CD4-positive, alpha-beta T cell treated with Interleukin-10 for 1 hour (primary cell): ENCODE measurements around the gene UHRF1.
A peak's percentile ranks its signal among the peaks of the same experiment; 100 is the strongest.
"Not testable (repeated sequence)": the region's sequence is repeated elsewhere in the genome, so short reads cannot be mapped to it uniquely, and the experiment has no call there.

Experiments used
- DNase-seq: peaks from one replicate; pipeline ENCODE4 v3.0.0-alpha.2; 2020

Gene UHRF1

GRCh38 chr19:4909156-4909896 is at the start of gene UHRF1:
UHRF1 (plus strand) TSS chr19:4909501; CDS start chr19:4910886, 1,385 bp downstream.
- no peak for DNase-seq

GRCh38 chr19:4859697-4860096 is 49.6 kb upstream of the UHRF1 start:
- DNase-seq: no peak

- DNase-seq: no peak
Observed at GRCh38 chr19:4861147-4861546, 48.2 kb upstream of the UHRF1 start.

GRCh38 chr19:4866595-4867424 is 42.5 kb upstream of the UHRF1 start:
- peak; percentile 63 for DNase-seq

GRCh38 chr19:4867534-4868285 is 41.6 kb upstream of the UHRF1 start, which contains the start of gene PLIN3:
PLIN3 (minus strand) TSS chr19:4867667; CDS start chr19:4861394, 6,273 bp downstream.
- DNase-seq: peak; percentile 92

GRCh38 chr19:4868286-4868834 is 40.9 kb upstream of the UHRF1 start:
- no peak for DNase-seq

GRCh38 chr19:4870025-4870700 is 39.1 kb upstream of the UHRF1 start:
- DNase-seq: no peak

DNA sequence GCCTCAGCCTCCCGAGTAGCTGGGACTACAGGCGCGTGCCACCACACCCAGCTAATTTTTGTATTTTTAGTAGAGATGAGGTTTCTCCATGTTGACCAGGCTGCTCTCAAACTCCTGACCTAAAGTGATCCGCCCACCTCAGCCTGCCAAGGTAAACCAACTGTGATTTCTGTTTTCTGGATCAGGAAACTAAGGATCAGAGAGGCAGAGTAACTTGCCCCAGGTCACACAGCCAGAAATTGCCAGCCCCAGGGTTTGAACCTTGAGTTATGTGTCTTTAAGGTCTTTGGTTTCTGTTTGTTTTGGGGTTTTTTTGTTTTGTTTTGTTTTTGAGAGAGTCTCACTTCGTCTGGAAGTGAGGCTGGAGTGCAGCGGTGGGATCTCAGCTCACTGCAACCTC is 37.6 kb upstream of the UHRF1 start:
- no peak for DNase-seq

DNA sequence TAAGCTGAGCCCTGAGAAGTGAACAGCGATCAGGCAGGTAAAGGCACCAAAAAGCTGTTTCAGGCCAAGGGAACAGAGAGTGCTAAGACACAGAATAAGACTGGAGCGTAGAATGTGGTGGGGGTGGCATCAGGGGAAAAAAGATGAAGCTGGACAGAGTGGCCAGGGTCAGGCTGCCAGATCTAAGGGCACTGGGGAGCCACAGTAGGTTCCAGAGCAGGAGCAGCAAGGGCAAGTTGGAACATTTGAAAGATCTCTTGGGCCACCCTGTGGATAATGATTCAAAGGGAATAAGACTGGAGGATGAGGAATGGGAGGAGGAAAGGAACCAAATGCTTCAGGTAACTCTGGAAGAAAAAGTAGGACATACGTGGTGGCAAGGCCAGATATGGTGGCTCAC is 35.4 kb upstream of the UHRF1 start:
- DNase-seq: no peak

DNA sequence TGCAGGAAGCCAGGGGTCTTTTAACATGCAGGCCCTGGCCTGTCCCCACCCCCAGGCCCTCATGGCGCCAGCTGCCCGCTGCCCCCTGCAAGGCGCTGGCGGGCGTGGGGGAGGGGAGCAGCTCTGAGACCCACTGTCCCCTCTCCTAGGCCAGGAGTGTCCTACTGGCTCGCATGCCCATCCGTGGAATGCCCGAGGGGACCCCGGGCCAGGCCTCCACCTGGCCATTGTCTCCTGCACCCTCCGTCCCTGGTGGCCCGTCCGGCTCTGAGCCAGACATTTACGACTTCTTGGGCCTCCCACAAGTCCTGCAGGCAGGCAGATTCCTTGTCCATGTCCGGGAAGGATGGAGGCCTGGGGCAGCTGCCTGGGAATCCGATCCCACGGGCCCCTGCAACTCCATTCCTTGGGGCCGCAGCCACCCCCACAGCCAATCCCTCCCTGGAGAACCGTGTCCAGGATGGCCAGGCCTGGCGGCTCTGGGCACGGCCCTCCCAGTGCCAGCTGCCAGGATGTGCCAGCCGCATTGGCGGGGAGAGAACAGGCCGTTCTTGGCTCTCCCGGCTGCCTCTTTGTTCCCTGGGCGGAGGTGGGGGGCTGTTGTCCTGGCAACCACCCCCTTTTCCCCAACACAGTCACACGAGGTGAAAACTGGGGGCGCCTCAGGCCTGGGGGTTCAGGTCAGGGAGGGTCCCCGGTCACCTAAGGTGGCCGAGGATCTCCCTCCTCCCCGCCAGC is 31.4 kb upstream of the UHRF1 start:
- no peak for DNase-seq

GRCh38 chr19:4878491-4878968 is 30.8 kb upstream of the UHRF1 start:
- DNase-seq: no peak

DNA sequence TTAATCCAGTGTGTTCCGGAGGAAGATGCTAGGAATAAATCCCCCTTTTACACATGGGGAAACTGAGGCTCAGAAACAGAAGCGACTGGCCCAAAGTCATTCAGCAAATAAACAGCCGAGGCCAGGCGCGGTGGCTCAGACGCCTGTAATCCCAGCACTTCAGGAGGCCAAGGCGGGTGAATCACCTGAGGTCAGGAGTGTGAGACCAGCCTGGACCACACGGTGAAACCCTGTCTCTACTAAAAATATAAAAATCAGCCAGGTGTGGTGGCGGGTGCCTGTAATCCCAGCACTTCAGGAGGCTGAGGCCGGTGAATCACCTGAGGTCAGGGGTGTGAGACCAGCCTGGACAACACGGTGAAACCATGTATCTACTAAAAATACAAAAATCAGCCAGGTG is 30.3 kb upstream of the UHRF1 start:
- DNase-seq: no peak

DNA sequence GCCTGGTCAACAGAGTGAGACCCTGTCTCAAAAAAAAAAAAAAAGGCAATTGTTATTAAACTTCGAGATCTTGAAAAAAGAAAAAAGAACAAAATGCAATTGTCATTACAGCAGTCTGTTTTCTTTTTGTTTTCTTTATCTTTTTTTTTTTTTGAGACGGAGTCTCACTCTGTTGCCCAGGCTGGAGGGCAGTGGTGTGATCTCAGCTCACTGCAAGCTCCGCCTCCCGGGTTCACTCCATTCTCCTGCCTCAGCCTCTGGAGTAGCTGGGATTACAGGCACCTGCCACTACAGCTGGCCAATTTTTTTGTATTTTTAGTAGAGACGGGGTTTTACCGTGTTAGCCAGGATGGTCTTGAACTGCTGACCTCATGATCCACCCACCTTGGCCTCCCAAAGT is 26.4 kb upstream of the UHRF1 start:
- DNase-seq: not testable (repeated sequence)

DNA sequence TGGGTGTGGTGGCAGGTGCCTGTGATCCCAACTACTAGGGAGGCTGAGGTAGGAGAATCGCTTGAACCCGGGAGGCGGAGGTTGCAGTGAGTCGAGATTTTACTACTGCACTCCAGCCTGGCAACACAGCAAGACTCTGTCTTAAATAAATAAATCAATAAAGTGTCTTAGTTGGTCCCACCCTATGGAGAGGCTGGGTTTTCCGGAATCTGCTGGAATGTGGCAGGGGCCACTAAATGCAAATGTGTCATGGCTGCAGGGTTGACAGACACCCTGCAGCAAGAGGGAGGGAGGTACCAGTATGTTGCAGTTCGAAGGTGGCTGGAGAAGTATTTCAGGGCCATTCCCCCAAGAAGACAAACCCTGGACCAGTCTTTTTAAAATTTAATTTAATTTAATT is 24.3 kb upstream of the UHRF1 start:
- not testable (repeated sequence) for DNase-seq

DNA sequence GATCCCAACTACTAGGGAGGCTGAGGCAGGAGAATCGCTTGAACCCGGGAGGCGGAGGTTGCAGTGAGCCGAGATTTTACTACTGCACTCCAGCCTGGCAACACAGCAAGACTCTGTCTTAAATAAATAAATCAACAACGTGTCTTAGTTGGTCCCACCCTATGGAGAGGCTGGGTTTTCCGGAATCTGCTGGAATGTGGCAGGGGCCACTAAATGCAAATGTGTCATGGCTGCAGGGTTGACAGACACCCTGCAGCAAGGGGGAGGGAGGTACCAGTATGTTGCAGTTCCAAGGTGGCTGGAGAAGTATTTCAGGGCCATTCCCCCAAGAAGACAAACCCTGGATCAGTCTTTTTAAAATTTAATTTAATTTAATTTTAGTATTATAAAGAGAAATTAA is 21.5 kb upstream of the UHRF1 start:
- DNase-seq: not testable (repeated sequence)

DNA sequence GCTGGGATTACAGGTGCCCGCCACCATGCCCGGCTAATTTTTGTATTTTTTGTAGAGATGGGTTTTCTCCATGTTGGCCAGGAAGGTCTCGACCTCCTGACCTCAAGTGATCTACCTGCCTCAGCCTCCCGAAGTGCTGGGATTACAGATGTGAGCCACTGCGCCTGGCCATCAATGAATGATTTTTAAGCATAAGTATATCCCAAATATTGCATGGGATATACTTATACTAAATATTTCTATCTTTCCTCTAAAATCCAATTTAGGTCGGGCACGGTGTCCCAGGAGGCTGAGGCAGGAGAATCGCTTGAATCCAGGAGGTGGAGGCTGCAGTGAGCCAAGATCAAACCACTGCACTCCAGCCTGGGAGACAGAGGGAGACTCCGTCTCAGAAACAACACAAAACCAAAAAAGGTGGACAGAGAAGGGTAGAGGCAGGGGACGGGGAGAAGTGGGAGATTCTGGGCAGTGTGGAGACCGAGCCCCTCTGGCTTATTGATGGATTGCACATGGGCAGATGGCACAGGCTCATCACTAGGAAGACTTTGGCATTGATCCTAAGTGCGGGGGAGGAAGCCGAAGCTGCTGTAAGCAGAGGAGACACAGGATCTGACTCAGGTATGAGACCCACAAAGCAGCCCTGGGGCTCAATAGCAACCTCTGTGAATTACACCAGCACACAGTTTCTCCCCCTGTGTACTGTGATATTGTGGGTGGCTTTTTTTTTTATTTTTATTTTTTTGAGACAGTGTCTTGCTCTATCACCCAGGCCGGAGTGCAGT is 20.1 kb upstream of the UHRF1 start:
- no peak for DNase-seq

- no peak for DNase-seq
Observed at GRCh38 chr19:4891066-4891465, 18.2 kb upstream of the UHRF1 start.

GRCh38 chr19:4892962-4893361 is 16.3 kb upstream of the UHRF1 start:
- not testable (repeated sequence) for DNase-seq

- no peak for DNase-seq
Observed at GRCh38 chr19:4896372-4896771, 12.9 kb upstream of the UHRF1 start.

DNA sequence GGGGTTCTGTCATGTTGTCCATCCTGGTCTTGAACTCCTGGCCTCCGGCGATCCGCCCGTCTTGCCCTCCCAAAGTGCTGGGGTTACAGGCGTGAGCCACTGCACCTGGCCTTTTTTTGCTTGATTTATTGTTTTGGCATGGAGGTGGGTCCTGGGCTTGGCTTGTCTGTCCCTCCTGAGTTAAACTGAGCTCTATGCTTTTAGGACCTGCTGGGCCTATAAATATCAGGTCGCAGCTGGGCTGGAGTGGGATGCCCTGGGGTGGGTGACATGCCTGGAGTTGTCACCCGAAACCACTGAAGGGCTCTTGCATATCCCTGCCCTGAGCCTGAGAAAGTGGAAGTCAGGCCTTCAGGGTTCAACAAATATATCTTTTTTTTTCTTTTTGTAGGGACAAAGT is 12.2 kb upstream of the UHRF1 start:
- DNase-seq: no peak

GRCh38 chr19:4900879-4901278 is 8.4 kb upstream of the UHRF1 start:
- DNase-seq: not testable (repeated sequence)
